Measurements from ENCODE around the gene COA3.

COA3 gene

DNA sequence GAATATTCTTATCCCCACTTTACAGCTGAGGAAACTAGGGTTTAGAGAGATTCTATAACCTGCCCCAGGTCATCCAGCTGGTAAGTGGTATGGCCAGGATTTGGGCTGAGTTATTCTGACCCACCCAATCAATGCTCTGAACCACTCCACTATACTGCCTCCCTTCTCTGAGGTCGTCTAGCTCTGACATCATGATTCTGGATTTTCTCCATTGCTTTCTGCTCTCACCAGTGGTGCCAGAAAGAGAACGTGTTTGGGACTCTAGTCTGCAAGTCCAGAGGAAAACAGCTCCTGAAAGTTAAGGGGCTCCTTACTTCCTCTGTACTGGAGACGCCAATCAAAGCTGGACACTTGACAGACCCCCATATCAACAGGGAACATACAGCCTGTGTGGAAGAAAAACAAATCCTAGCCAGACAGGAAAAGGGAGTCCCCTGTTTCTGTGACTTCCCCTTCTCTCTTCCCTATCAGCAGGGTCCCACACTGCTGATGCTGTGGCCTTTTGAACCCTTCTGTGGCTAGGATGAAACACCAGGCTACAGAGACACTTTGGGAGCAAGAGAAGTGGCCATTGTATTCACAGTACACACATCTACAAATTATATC is 47.7 kb downstream of the COA3 start:
- DNase-seq (ENCODE audit: low read depth), result no peak

DNA sequence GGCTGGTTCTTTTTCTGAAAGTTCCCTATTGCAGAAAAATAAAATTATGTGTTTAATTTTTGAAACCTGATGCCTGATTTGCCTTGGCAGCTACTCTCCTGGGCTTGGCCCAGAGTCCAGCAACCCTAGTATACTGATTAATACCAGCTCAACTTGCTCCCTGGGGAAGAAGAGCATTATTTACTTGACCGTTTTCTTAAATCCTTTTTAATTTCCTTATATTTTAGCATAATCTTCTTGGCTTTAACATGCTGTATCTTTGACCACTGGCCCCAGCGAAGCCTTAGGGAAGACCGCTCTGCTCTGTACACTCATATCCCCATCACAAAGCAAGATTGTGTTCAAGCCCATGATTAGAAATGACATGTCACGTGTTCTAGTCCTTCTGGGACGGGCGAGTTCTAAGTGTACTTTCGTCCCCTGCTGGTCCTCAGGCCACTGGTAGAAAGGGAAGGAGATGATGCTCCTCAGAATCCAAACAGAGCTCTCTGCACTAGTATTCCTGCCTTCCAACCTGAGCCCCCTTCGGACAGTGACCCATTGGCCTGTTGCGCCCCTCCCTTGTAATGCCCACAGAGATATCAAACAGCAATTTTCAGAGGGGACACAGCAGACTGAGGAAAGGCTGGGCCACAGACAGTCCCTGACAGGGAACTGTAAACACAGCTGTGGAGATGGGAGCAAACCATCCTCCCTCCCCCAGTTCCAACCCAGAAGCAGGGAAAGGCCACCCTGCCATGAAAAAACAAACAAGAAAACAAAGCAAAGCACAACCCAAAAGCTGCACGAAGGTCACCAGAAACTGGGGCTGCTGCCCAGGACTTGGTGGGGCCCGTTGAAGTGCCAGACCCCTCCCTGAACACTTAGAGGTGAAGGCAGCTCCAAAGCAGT is 49.4 kb downstream of the COA3 start:
- no peak for DNase-seq (ENCODE audit: low read depth)

GRCh38 chr17:42748202-42748907 is 50.1 kb downstream of the COA3 start:
- DNase-seq (ENCODE audit: low read depth), result no peak
